ENCODE results near the gene CLRN2. TPM values are rescaled to one million over a fixed set of nuclear protein-coding genes. Genes with fewer than 3 reads are reported as not detected.
"Not testable (repeated sequence)": the region's sequence is repeated elsewhere in the genome, so short reads cannot be mapped to it uniquely, and the experiment has no call there.

CLRN2 gene
- polyA plus RNA-seq, 1 donor = not detected

DNA sequence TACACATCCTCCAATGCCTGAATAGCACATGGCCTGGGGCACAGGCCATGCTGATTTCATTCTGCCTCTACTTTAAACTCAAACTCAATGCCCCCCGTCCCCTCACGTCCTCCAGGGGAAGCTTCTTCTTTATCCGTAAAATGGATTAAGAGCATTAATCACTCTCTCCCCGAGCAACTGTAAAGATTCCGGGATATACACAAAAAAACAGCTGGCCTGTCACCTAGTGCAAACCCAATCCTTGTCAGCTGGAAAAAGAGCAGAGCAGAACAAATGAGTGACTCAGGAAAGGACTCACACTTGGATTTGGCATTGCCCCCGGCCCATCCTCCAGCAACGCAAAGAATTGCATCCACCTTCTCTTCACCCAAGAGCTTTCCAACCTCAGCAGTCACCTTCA lies 10.9 kb upstream of the CLRN2 start:
- no peak for DNase-seq (ENCODE audit: low read depth)

DNA sequence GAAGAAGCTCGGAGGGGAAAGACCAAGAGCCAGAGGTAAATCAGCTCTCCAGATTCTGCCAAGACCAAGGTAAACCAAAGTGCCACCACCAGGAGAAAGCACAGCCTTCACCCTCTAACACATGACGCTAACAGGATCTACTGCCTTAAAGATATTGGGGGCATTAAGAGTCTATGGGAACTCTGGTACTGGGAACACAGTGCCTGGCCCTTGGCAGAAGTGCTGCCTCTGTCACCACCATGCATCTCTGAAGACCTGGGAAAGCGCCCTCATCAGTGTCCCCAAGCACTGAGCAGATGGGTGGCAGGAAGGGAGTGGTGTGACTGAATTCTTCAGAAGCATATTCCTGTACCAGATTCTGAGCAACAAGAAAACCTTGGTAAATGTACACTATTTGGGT lies 4.4 kb upstream of the CLRN2 start:
- no peak for DNase-seq (ENCODE audit: low read depth)

DNA sequence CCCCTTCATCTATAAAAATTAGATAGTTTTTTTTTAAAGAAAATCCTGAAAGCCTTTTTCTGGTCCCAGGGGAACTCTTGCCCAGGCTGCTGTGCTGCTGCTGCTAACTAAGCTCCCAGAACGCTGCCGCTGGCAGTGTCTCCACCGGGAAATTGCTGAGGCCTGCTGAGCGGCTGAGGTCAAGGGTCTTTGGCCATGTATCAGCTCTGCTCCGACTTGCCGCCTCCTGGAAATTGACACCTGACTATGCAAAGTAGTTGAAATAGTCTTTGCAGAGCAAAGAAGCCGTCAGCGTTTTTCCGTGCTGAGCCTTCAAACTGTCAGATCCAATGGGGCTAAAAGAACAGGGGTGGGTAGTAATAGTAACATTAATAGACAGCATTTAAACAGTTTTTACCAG lies 3.9 kb upstream of the CLRN2 start:
- DNase-seq (ENCODE audit: low read depth) = no peak

DNA sequence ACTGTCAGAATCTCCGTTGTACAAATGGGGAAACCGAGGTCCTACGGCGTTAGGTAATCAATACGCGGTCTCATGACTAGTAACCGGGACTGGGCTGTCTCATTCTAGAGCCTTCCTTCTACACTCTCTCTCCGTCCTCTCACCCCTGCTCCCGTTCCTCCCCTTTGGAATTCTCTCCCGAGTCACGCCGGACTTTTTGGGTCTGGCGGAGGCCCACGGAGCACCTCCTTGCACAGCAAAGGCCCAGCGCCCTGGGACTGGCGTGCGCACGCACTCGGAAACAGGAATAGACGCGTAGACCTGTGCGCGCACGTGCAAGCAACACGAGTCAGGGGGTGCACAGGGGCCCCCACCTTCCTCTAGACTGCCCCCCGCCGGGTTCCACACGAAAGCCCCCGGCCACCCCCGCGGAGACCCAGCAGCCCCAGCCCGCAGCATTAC lies 3.4 kb upstream of the CLRN2 start:
- no peak for DNase-seq (ENCODE audit: low read depth)

DNA sequence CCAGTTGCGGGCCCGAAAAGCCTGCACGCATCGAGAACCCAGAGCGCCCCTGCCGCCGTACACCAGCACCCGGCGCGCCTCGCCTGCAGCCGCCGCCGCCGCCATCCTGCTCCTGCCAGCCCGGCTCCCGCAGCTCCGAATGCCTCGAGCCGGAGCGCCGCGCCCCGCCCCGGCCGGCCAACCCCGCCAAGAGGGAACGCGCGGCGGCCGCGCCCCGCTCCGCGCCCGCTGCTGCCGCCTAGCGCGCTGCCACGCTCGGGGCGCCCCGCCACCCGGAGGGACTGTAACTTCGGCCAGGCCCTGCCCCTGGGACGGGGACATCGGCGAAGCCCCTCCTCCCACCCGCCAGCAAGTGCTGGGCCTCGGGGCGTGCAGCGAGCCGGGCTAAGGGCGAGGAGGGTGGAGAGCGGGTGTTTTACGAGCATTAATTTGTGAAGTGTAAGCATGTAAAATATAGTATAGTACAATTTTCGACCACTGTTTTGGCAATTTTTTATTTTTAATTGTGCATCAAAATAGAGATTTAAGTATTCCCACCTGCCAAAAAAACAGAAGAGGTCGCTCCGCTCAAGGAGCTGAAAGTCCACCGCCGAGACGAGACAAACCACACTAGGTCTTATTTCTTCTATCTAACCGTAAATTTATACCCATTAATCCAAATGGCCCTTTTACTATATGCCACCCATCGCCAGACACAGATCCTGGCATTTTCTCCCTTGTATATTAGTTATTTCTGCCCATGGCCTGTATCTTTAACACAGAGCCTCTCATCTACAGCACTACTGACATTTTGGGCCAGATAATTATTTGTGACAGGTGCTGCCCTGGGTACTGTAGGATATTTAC lies 2.8 kb upstream of the CLRN2 start, which contains the start of gene QDPR:
TSS of gene QDPR (minus strand) at position 141 of the 846 bp plus-strand sequence. CDS start at position 105, 36 bp downstream.
- DNase-seq (ENCODE audit: low read depth) = no peak

DNA sequence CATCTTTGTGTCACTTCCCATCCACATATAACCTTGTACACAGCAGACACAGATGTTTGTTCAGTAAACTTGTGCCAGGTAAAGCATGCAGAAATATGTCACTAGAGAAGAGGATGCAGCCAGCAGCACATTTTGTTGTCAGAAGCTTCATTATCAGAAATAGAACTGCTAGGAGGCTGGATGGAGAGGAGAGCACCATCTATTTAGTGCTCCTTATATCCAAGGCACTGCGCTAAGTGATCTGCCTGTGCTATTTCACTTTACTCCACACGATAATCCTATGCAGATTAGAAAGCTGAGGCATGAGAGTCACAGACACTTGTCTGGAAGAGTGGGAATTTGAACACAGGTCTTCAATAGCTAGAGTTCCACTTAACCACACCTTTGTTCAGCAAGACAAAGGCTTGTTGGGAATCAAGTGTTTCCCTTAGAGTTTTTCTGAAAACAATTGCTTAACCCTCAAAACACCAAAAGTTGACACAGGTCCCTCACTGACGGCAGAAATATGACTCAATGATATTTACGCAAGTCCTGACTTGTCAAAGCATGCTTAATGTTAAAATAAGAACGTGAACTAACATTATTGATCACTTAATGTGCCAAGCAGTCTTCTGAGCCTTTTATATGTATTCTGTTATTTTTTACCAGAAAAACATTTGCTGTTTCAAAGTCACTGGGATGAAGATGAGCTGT lies 1.8 kb upstream of the CLRN2 start:
- DNase-seq (ENCODE audit: low read depth) = no peak

DNA sequence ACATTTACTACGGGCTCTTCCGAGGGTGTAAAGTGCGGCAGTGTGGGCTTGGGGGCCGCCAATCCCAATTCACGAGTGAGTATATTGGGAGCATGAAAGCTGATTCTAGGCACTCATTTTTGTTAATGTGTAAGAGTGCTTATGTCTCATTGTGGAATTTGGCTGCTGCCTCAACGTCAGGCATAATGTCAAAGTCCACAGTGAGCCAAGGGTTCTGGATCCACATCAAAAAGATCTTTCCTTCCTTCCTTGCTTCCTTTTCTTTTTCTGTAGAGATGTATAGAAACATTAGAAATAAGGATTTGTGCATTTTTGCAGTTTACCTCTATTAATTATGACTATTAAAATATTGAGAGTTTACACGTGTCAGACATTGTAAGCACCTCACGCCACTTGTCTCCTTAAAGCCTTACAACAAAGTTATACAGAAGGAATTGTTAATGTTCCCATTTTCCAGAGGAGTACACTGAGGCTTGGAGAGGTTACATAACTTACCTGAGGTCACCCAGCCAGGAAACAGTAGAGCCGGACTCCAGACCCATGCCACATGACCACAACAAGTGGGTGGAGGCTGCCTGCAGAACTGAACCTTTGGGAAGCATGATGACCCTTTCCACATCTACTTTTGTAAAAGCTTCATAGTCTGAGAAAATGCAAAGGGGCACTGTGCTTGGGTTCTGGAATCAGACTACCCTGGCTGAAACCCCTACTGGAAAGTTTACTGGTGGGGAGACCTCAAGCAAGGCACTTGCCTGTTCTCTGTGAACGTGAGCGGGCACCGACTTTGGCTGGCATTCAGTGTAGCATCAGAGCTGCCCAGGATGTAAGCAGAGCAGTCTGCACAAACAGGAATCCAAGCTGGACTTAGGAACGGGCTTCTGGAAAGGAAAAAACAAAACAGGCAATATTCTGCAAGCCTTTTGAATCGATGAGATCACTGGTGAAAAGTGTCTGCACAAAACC lies 761 bp downstream of the CLRN2 start:
- no peak for DNase-seq (ENCODE audit: low read depth)

DNA sequence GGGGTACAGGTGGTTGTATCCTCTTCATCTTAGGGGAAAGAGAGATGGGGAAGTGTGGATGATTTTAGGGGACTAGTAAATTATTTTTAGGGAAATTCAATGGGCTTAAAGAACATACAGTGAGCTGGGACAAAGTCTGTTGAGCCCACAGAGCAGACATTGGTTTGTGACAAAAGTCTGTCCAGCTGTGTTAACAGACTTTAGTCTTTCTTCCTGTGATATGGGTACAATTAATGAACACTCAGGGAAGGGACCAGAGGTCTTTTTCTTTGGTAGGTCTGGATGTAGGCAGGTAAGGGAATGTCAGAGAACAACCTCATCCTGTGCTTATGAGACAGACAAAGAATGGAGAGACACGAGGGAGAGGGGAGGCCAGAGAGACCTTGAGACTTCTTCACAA lies 2.0 kb downstream of the CLRN2 start:
- no peak for DNase-seq (ENCODE audit: low read depth)

DNA sequence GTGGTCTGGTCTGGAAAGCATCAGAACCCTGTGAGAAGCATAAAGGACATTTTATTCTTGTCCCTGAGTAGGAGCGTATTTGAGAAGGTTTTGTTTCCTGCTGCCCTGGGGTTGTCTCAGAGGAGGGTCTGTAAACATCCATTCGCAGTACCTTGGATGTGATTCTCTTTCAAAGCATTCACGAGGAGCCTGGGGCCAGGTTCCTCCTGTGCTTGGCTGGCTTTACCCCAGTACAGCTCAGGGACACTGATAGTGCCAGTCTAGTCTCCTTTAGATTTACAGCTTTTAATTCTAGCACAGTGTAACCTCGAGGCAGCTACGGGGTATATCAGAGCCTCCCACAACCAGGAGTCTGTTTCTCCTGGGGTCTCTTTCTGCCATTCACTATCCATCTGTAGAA lies 2.7 kb downstream of the CLRN2 start:
- no peak for DNase-seq (ENCODE audit: low read depth)

DNA sequence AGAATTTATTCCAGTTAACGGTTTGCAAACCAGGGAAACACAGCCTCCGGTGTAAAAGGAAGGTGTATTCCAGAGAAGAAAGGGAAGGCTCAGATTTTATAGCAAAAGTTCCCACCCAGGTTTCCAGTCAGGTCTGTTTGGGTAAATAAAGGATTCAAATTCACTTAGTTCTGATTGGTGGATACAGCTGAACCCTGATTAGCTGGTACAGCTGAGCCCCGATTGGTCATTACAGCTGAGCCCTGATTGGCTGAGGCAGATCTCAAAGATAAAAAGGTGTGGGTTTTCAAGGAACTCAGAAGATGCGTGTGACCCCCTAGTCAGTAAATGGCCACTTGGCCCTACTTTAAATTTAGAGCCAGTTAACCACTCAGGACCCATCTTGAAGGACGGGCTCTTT lies 6.6 kb downstream of the CLRN2 start:
- DNase-seq (ENCODE audit: low read depth) = no peak

DNA sequence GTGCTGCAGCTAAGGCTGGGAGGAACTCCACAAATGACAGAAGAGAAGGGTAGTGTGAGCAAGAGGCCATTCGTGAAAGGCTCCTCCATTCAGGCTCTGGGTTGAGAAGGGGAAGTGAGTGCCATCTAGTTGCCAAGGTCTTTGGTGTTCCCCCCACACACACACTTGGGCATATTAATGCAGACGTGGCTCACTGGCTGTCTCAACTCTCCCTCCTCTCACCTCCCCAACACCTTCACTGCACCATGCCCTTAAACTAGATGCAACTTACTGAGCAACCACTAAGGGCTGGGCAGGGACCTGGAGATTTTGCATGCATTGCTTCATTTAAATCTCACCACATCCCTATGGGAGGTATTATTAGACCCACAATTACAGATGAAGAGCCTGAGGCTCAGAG lies 8.7 kb downstream of the CLRN2 start:
- DNase-seq (ENCODE audit: low read depth) = no peak

DNA sequence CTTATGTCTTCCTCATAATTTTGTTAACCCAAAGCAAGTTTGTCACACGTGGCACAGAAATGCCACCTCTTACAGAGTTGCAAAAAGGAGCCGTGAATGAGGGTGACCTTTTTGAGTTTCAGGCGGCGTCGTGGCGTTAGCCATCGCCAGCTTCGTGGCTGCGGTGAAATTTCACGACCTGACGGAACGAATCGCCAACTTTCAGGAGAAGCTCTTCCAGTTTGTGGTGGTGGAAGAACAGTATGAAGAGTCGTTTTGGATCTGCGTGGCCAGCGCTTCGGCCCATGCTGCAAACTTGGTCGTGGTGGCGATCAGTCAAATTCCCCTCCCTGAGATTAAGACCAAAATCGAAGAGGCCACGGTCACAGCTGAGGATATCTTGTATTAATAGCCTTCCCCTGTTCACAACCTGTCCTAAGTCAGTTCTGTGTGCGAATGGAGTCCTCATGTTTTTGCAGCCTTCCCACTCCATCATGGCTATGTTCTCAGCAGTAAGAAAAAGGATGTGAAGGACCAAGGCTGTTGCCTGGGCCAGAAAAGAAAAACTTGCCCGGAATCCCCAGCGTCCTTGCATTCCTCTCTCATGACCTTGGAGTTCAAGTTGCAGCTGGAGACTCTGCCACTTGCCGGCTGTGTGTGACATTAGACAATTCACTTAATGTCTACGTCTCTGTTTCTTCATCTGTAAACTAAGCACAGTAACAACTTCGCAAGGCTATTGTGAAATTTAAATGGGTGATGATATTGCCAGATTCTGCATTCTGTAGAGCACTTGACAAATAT lies 11.9 kb downstream of the CLRN2 start:
- DNase-seq (ENCODE audit: low read depth) = no peak

DNA sequence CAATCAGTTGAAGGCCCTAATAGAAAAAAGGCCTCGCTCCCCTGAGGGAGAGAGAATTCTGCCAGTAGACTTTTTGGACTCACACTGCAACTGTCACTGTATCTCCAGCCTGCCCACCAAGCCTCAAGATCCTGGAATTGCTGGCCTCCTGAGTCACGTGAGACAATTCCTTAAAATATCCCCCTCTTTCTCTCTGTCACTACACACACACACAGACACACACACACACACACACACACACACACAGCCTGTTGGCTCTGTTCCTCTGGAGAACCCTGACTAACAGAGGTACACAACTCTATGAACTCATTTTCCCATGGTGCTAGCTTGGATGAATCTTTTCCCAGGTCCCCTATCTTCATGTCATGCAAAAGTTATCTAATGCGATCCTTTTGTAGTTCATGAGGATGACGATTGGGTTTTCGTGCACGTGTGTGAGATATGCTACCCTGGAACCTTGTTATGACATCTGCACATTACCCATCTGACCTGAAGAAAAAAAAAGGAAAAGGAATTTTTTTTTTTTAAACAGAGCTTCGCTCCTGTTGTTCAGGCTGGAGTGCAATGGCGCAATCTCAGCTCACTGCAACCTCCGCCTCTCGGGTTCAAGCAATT lies 13.7 kb downstream of the CLRN2 start:
- DNase-seq (ENCODE audit: low read depth) = no peak

DNA sequence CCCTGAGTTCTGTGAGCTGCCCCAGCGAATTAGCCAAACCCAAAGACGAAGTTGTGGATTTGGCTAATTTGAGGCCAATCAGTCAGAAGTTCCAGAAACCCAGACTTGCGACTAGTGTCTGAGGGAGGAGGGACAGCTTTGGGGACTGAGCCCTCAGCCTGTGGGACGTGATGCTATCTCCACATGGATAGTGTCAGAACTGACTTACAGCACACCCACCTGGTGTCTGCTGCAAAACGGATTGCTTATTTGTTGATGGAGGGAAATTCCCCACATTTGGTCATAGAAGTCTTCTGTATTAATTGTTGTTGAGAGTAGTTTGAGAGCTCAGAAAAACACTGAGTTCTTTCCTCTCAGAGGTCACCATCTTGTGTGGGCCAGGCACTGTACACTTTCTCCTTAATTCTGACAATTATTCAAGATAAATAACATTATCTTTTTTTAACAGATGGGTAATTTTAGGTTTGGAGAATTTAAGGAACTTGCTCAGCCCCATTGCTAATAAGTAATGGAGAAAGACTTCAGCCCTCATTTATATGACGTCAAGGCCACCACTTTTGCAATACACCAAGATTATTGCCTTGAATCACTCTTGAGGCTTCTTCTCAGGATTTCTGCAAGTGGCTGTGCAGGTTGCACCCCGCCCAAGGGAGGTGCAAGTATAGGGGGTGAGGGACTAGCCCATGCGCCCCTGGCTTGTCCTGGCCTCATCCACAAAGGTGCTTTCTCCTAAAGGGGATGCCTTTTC lies 16.7 kb downstream of the CLRN2 start:
- DNase-seq (ENCODE audit: low read depth) = no peak

DNA sequence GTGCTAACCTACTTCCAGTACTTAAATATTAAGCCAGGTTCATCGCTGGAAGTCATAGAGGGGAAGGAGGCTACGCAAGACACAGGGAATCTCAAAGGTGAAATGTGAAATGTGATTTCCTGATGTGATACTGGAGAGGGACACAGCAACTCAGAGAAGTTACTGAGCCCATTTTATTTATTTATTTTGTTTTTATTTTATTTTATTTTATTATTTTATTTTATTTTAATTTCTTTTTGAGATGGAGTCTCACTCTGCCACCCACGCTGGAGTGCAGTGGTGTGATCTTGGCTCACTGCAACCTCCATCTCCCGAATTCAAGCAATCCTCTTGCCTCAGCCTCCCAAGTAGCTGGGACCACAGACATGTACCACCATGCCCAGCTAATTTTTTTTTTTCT lies 19.7 kb downstream of the CLRN2 start:
- no peak for DNase-seq (ENCODE audit: low read depth)

DNA sequence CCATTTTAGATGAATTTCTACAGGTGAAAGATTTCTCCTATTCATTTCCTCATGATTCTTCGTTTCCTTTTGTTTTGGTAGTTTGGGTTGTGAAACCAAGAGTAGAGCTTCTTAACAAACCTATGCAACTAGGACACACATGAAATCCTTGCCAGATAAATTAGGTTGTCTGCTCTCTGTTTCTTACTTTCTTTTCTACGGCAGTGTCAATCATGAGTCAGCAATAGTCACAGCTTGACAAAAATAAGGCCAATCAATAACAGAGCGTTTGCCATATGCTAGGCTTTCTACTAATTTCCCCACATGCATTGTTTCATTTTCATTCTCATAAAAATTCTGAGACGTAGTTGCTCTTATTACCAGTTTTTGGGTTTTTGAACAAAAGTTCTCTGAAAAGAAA lies 20.3 kb downstream of the CLRN2 start:
- no peak for DNase-seq (ENCODE audit: low read depth)

DNA sequence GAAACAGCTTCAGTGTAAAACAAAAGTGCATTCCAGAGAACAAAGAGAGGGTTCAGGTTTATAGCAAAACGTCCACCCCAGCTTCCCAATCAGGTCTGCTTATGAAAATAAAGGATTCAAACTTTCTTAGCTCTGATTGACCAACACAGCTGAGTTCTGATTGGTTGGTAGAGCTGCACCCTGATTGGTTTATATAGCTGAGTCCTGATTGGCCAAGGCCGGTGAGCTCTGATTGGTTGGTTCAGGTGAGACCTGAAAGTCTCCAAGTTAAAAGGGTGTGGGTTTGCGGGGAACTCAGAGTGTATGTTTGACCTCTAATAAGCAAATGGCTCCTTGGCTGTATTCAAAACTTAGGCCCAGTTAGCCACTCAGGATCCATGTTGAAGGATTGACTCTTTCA lies 20.9 kb downstream of the CLRN2 start:
- no peak for DNase-seq (ENCODE audit: low read depth)

DNA sequence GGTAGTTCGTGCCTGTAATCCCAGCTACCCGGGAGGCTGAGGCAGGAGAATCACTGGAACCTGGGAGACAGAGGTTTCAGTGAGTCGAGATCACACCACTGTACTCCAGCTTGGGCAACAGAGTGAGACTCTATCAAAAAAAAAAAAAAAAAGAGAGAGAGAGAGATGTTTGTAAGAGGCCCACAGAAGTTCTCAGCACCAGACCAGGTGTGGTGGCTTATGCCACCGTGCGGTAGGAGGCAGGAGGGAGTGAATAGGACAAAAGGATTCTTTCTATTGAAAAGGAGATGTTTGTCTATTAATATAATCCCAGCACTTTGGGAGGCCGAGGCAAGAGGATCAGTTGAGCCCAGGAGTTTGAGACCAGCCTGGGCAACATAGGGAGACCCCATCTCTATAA lies 22.1 kb downstream of the CLRN2 start:
- not testable (repeated sequence) for DNase-seq (ENCODE audit: low read depth)

DNA sequence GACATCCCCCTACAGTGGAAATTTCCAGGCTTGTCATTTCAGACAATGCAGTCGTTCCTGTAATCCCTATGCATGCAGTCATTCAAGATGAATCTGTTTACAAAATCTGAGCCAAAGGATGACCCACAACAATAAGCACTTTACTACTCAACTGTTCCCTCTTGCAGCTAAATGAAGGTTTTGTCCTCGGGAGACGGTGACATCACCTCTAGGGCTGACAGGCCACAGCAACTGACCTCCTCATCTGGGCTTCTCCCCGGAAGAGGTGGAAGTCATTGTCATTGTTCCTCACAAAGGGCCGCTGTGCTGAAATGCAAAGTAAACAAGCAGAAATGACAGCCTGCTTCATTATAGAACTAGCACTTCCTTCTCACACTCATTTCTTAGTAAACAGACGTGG lies 29.2 kb downstream of the CLRN2 start:
- DNase-seq (ENCODE audit: low read depth) = no peak

DNA sequence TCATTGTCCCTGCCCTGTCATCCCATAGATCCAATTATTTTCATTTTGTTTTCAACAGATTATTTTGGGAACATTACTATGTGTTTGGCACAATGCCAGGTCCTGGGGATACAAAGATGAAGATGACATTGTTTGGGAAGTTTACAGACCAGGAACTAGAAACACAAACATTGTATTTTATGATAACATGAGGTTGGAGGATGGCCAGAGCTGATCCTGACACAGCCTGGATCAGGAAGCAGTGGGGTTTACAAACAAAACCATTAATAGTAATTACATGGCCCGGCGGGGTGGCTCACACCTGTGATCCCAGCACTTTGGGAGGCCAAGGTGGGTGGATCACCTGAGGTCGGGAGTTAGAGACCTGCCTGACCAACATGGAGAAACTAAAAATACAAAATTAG lies 29.9 kb downstream of the CLRN2 start:
- DNase-seq (ENCODE audit: low read depth) = no peak
